GM23248 (cell line): Measurements from ENCODE around the gene LRP1-AS. TPM values are rescaled to one million over a fixed set of nuclear protein-coding genes. Genes with fewer than 3 reads are reported as not detected.
A peak's percentile ranks its signal among the peaks of the same experiment; 100 is the strongest.

Source experiments
- DNase-seq: peaks from one replicate; pipeline ENCODE4 v3.0.0-alpha.2; 2015
- H2AFZ ChIP-seq: fragments of 200-600 bp; sonication (generic); 2 replicates; pipeline ENCODE4 v1.6.1; 2016; ENCODE audit warnings: antibody characterized with exemption
- H3F3A ChIP-seq: fragments of 200-600 bp; sonication (generic); 2 replicates; pipeline ENCODE4 v1.6.1; 2016; ENCODE audit warnings: mild to moderate bottlenecking, antibody characterized with exemption, mixed run types; ENCODE audit not compliant: insufficient read depth
- H3K27ac ChIP-seq: fragments of 200-600 bp; sonication (generic); 2 replicates; pipeline ENCODE4 v1.5.1; 2016; ENCODE audit warnings: mild to moderate bottlenecking
- H3K27me3 ChIP-seq: fragments of 200-600 bp; sonication (generic); replicated peaks from 2 replicates; pipeline ENCODE4 v1.6.1; 2016; ENCODE audit warnings: mild to moderate bottlenecking; ENCODE audit not compliant: insufficient read depth
- H3K36me3 ChIP-seq: fragments of 200-600 bp; sonication (generic); 2 replicates; pipeline ENCODE4 v1.6.1; 2016; ENCODE audit warnings: low read depth, mild to moderate bottlenecking
- H3K4me1 ChIP-seq: fragments of 200-600 bp; sonication (generic); 2 replicates; pipeline ENCODE4 v1.6.1; 2016; ENCODE audit warnings: mild to moderate bottlenecking; ENCODE audit not compliant: insufficient read depth
- H3K4me2 ChIP-seq: fragments of 200-600 bp; sonication (generic); one replicate; pipeline ENCODE4 v1.6.1; 2016; ENCODE audit warnings: mild to moderate bottlenecking; ENCODE audit not compliant: unreplicated experiment
- H3K4me3 ChIP-seq: fragments of 200-600 bp; sonication (generic); 2 replicates; pipeline ENCODE4 v1.5.1; 2016; ENCODE audit warnings: mild to moderate bottlenecking
- H3K79me2 ChIP-seq: fragments of 200-600 bp; sonication (generic); 2 replicates; pipeline ENCODE4 v1.6.1; 2016; ENCODE audit warnings: mild to moderate bottlenecking; ENCODE audit not compliant: insufficient read depth
- H3K9ac ChIP-seq: fragments of 200-600 bp; sonication (generic); 2 replicates; pipeline ENCODE4 v1.6.1; 2016; ENCODE audit warnings: mild to moderate bottlenecking
- H3K9me2 ChIP-seq: fragments of 200-600 bp; sonication (generic); 2 replicates; pipeline ENCODE4 v1.6.1; 2016; ENCODE audit warnings: mixed run types, mild to moderate bottlenecking, moderate library complexity; ENCODE audit not compliant: insufficient read depth
- H3K9me3 ChIP-seq: fragments of 200-600 bp; sonication (generic); one replicate; pipeline ENCODE4 v1.6.1; 2017; ENCODE audit warnings: low read depth
- H4K20me1 ChIP-seq: fragments of 200-600 bp; sonication (generic); 2 replicates; pipeline ENCODE4 v1.6.0; 2016; ENCODE audit not compliant: insufficient read depth
- EZH2 ChIP-seq: fragments of 200-600 bp; sonication (generic); IDR thresholded peaks from 2 replicates; pipeline ENCODE4 v1.6.1; 2018; ENCODE audit warnings: antibody characterized with exemption, mild to moderate bottlenecking; ENCODE audit not compliant: insufficient read depth, poor library complexity, severe bottlenecking
- EZH2phosphoT487 ChIP-seq: fragments of 200-600 bp; sonication (generic); IDR thresholded peaks from 2 replicates; pipeline ENCODE4 v1.6.1; 2018; ENCODE audit warnings: antibody characterized with exemption, moderate library complexity, mild to moderate bottlenecking, low read depth; ENCODE audit not compliant: insufficient read depth
- WGBS, 2 experiments: methylation state at CpG; one replicate each; pipeline ENCODE4 v1.1.6; 2015 to 2017; ENCODE audit warnings: low lambda C conversion rate in 2 of 2, low coverage in 1 of 2; ENCODE audit errors: missing lambda C conversion rate in 2 of 2; 5-methylcytosine and 5-hydroxymethylcytosine counted together
- in situ Hi-C: fragments of 300-500 bp; cut with MboI; formaldehyde crosslinking; loops from 2 replicates; pipeline ENCODE4 v1.15.0; 2020
- polyA plus RNA-seq: library from polyadenylated mRNA; unstranded; fragments of >200 nt; fragmentation: Nextera tagmentation; extraction: Ambion mirVana; gene quantifications from 2 replicates; pipeline ENCODE4 v1.2.1, GENCODE V29; 2016
- total RNA-seq: library from RNA; depleted of rRNA; stranded (reverse); fragments of >200 nt; shearing (Covaris generic); gene quantifications from 2 replicates; pipeline ENCODE4 v1.2.3, GENCODE V29; 2014

Gene LRP1-AS
- total and polyA plus RNA-seq, 2 experiments from 2014 or later, result 0.60 TPM; not detected in 1

DNA sequence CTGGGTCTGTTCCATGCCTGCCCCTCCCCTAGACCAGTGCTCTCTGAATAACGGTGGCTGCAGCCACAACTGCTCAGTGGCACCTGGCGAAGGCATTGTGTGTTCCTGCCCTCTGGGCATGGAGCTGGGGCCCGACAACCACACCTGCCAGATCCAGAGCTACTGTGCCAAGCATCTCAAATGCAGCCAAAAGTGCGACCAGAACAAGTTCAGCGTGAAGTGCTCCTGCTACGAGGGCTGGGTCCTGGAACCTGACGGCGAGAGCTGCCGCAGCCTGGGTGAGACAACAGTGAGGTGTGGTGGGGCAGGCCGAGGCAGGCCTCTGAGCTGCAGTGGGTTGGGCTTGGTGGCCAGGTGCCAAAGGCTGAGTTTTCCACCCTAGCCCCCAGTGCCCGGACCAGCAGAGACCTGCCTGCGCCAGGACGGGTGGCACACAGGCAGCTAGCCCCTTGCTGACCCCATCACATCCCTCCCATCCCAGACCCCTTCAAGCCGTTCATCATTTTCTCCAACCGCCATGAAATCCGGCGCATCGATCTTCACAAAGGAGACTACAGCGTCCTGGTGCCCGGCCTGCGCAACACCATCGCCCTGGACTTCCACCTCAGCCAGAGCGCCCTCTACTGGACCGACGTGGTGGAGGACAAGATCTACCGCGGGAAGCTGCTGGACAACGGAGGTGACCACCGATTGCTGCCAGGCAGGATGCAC lies 28.2 kb upstream of the LRP1-AS start:
- peak; percentile 87 for DNase-seq
- Histone ChIP-seq H3K9me3 (no peaks in the 10 kb centered on the region), H3K4me1 (peaks cover 14% of the 10 kb centered on the region), H3K9me2 (no peaks in the 10 kb centered on the region), H3K9ac (no peak overlapping the region), H3F3A (peaks cover 23% of the 10 kb centered on the region), H3K27me3 (no peaks in the 10 kb centered on the region), H4K20me1 (no peaks in the 10 kb centered on the region), H2AFZ (no peak overlapping the region), H3K36me3 (peaks cover 57% of the 10 kb centered on the region), H3K4me2 (no peak overlapping the region), H3K4me3 (no peak overlapping the region), H3K27ac (peak overlapping the region; percentile 48; the same call in 1 of the 2 replicates), H3K79me2 (peaks cover 85% of the 10 kb centered on the region)
- TF ChIP-seq EZH2, result no peak
- TF ChIP-seq EZH2phosphoT487, result no peak
- 45 to 48% methylated on average over 29 of the region's 29 CpGs for WGBS, 2 experiments
- in situ Hi-C loops, result loop anchor here (5.0 kb wide), 1 partner anchor 53 kb away; no protein-coding TSS in a partner anchor

DNA sequence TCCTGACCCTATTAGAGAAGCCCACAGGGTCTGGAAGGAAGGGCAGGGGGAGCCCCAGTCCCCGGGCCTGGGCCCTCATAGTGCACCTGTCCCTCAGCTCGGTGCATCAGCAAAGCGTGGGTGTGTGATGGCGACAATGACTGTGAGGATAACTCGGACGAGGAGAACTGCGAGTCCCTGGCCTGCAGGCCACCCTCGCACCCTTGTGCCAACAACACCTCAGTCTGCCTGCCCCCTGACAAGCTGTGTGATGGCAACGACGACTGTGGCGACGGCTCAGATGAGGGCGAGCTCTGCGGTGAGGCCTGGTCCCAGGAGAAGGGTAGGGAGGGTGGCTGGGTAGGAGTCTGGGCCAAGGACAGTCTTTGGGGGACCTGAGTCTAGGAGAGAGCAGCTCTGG lies 26.3 kb upstream of the LRP1-AS start:
- no peak overlapping the region for H3K4me2 ChIP-seq
- H3K27ac ChIP-seq, result no peak overlapping the region
- no peak overlapping the region for H3K9ac ChIP-seq
- H4K20me1 ChIP-seq, result no peaks in the 10 kb centered on the region
- in situ Hi-C loops, result no loop called here
- H3K9me3 ChIP-seq, result no peaks in the 10 kb centered on the region
- no peaks in the 10 kb centered on the region for H3K9me2 ChIP-seq
- H3K4me1 ChIP-seq, result peaks cover 14% of the 10 kb centered on the region
- H3K79me2 ChIP-seq, result peaks cover 89% of the 10 kb centered on the region
- TF ChIP-seq EZH2phosphoT487 (no peak), EZH2 (no peak)
- no peak overlapping the region for H2AFZ ChIP-seq
- DNase-seq, result no peak
- H3F3A ChIP-seq, result peaks cover 39% of the 10 kb centered on the region
- H3K36me3 ChIP-seq, result peaks cover 62% of the 10 kb centered on the region
- 80 to 81% methylated on average over 14 of the region's 14 CpGs for WGBS, 2 experiments
- H3K27me3 ChIP-seq, result no peaks in the 10 kb centered on the region
- H3K4me3 ChIP-seq, result no peak overlapping the region

DNA sequence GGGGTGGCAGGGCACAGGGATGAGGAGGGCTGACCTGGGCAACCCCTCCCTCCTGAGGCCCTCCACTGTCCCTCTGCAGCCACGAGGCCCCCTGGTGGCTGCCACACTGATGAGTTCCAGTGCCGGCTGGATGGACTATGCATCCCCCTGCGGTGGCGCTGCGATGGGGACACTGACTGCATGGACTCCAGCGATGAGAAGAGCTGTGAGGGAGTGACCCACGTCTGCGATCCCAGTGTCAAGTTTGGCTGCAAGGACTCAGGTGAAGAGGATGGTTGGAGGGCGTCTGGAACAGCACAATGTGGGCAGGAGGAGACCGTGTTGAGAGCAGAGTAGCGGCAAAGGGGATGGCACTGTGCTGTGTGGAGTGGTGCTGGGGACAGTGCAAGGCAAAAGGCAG lies 25.7 kb upstream of the LRP1-AS start:
- peaks cover 14% of the 10 kb centered on the region for H3K4me1 ChIP-seq
- no peaks in the 10 kb centered on the region for H3K9me3 ChIP-seq
- H3K27ac ChIP-seq, result no peak overlapping the region
- TF ChIP-seq EZH2 (no peak), EZH2phosphoT487 (no peak)
- H3K9me2 ChIP-seq, result no peaks in the 10 kb centered on the region
- H3K4me3 ChIP-seq, result no peak overlapping the region
- H3K27me3 ChIP-seq, result no peaks in the 10 kb centered on the region
- H2AFZ ChIP-seq, result no peak overlapping the region
- H4K20me1 ChIP-seq, result no peaks in the 10 kb centered on the region
- no peak overlapping the region for H3K9ac ChIP-seq
- in situ Hi-C loops, result no loop called here
- H3K4me2 ChIP-seq, result no peak overlapping the region
- H3K36me3 ChIP-seq, result peaks cover 62% of the 10 kb centered on the region
- peak; percentile 52 for DNase-seq
- peaks cover 88% of the 10 kb centered on the region for H3K79me2 ChIP-seq
- 64 to 68% methylated on average over 11 of the region's 11 CpGs for WGBS, 2 experiments
- H3F3A ChIP-seq, result peaks cover 39% of the 10 kb centered on the region

DNA sequence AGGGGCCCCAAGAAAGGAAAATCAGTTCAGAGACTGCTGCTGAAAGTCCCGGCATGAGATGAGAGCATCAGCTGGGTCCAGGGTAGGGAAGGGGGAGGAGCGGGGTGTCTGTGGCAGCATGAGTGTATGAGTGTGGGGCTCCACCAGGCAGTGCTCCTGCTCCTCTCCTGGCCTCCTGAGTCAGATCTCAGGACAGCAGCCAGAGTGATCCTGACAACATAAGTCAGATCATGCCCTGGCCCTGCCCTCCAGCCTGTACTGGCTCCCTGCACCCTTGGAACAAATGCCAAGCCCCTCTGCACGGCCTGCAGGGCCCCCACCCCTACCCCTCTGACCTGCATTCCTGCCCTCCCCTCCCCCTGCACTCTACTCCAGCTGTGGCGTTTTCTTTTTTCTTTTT lies 24.2 kb upstream of the LRP1-AS start:
- Histone ChIP-seq H3K27ac (peak overlapping the region; percentile 57), H4K20me1 (no peaks in the 10 kb centered on the region), H3K27me3 (no peaks in the 10 kb centered on the region), H3F3A (peaks cover 46% of the 10 kb centered on the region), H3K9me3 (no peaks in the 10 kb centered on the region), H2AFZ (no peak overlapping the region), H3K4me1 (peaks cover 20% of the 10 kb centered on the region), H3K9me2 (no peaks in the 10 kb centered on the region), H3K9ac (0 out of 2 replicates have a peak overlapping the region, but pooled peaks have one; percentile 16), H3K4me2 (no peak overlapping the region), H3K36me3 (peaks cover 60% of the 10 kb centered on the region), H3K4me3 (no peak overlapping the region), H3K79me2 (peaks cover 83% of the 10 kb centered on the region)
- 37 to 46% methylated on average over 2 to 4 of the region's 4 CpGs for WGBS, 2 experiments
- DNase-seq, result peak; percentile 93
- TF ChIP-seq EZH2phosphoT487 (no peak), EZH2 (no peak)
- in situ Hi-C loops, result no loop called here
